Measurements from ENCODE around the gene PALD1.

The PALD1 gene

DNA sequence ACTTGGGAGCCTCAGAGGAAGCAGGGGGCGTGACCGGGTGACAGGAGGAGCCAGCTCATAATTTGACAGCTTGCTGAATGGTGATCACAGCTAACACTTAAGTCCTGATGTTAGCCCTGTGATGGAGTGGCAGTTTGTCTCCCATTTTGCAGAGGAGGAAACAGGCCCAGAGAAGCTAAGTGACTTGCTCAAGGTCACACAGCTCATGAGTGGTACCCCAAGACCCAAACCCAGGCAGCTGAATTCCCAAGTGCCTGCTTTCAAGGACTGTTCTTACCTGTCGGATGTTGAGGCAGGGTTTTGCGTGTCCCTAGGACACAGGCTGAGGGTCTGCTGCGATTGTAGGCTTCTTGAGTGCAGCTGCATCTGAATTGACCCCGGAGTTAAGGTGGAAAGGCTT is 51.7 kb downstream of the PALD1 start:
- DNase-seq (ENCODE audit: insufficient read length, low spot score) (no peak), FAIRE-seq (no peak)
- TF ChIP-seq, protein P1, sequence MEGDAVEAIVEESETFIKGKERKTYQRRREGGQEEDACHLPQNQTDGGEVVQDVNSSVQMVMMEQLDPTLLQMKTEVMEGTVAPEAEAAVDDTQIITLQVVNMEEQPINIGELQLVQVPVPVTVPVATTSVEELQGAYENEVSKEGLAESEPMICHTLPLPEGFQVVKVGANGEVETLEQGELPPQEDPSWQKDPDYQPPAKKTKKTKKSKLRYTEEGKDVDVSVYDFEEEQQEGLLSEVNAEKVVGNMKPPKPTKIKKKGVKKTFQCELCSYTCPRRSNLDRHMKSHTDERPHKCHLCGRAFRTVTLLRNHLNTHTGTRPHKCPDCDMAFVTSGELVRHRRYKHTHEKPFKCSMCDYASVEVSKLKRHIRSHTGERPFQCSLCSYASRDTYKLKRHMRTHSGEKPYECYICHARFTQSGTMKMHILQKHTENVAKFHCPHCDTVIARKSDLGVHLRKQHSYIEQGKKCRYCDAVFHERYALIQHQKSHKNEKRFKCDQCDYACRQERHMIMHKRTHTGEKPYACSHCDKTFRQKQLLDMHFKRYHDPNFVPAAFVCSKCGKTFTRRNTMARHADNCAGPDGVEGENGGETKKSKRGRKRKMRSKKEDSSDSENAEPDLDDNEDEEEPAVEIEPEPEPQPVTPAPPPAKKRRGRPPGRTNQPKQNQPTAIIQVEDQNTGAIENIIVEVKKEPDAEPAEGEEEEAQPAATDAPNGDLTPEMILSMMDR (IDR thresholded peaks at IDR 0.05; ENCODE audit: insufficient read depth, missing control alignments) = no peak

DNA sequence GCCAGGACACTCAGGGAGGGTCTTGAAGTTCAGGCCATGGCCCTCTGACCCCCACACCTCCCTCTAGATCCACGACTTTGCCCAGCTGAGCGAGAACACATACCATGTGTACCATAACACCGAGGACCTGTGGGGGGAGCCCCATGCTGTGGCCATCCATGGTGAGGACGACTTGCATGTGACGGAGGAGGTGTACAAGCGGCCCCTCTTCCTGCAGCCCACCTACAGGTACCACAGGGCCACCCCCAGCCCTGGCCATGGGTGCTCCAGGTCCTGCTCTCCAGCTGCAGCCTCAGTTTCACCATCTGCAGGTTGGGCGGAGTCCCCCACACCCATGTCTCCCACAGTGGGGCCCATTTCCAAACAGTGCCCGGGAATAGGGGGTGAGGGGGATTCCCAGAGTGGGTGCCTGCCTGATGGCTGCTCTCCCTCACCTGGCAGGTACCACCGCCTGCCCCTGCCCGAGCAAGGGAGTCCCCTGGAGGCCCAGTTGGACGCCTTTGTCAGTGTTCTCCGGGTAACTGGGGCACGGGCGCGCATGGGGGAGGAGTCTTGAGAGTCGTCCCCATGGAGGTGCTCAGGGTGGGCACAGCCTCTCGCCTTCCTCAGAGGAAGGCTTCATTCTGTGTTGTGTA is 54.1 kb downstream of the PALD1 start:
- TF ChIP-seq, protein P1 (IDR thresholded peaks at IDR 0.05; ENCODE audit: insufficient read depth, missing control alignments) = no peak
- FAIRE-seq = no peak
- no peak for DNase-seq (ENCODE audit: insufficient read length, low spot score)

DNA sequence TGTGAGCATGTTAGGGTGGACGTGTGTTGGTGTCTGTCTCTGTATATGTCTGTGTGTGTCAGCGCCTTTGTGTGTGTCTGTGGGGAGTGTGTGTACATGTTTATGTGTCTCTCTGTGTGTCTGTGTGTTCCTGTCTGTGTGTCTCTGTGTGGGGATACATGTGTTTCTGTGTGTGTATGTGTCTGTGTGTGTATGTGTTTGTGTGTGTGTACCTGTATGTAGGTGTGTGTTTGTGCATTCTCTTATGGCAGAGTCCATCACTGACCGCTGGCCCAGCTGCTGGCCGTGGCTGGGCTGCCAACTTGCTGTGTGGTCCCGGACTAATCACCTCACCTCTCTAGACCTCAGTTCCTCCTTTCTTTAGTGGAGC is 54.6 kb downstream of the PALD1 start:
- TF ChIP-seq, protein P1 (IDR thresholded peaks at IDR 0.05; ENCODE audit: insufficient read depth, missing control alignments) = no peak
- DNase-seq (ENCODE audit: insufficient read length, low spot score) (no peak), FAIRE-seq (no peak)

DNA sequence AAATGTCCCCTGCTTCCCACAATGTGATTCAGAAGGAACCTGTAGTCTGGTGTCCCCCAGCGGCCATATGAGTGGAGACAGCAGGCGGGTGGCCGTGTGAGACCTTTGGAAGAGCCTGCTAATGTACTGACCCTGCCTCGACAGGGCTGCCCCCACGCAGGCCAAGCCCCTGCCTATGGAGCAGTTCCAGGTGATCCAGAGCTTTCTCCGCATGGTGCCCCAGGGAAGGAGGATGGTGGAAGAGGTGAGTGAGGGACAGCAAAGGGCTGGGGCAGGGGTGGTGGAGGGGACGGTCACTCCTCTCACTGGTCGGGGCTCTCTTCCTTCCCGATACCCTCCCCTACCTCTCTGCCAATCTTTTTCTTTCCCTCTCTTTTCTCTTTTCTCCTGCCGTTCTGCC is 55.7 kb downstream of the PALD1 start:
- FAIRE-seq (no peak), DNase-seq (ENCODE audit: insufficient read length, low spot score) (no peak)
- TF ChIP-seq, protein P1 (IDR thresholded peaks at IDR 0.05; ENCODE audit: insufficient read depth, missing control alignments) = no peak

DNA sequence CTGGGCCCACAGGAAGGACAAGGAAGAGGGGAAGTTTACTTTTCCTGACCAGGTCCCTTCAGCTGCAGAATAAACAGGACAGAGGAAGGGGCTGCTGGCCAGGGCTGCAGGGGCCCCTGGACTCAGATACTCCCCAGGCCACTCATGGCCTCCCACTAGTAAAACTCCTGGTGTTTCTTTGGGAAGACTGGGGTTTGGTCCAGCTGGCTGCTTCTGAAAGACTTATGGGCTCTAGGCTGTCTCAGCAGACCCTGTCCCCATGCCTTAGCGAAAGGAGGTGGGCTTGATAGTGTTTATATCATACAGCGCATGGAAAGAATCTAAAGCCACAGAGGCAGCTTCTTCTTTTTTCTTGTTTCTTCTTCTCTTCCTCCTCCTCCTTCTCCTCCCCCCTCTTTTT is 56.4 kb downstream of the PALD1 start:
- DNase-seq (ENCODE audit: insufficient read length, low spot score) (no peak), FAIRE-seq (no peak)
- TF ChIP-seq, protein P1 (IDR thresholded peaks at IDR 0.05; ENCODE audit: insufficient read depth, missing control alignments) = no peak

DNA sequence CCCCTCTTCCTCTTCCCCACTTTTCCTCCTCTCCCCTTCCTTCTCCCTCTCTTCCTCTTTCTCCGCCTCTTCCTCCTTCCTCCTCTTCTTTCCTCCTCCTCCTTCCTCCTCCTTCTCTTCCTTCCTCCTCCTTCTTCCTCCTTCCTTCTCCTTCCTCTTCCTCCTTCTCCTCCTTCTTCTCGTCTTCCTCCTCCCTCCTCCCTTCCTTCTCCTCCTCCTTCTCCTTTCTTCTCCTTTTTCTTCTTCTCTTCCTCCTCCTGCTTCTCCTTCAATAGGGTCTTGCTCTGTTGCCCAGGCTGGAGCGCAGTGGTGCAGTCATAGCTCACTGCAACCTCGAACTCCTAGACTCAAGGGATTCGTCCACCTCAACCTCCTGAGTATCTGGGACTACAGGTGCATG is 56.9 kb downstream of the PALD1 start:
- FAIRE-seq = no peak
- no peak for DNase-seq (ENCODE audit: insufficient read length, low spot score)
- TF ChIP-seq, protein P1 (IDR thresholded peaks at IDR 0.05; ENCODE audit: insufficient read depth, missing control alignments) = no peak

DNA sequence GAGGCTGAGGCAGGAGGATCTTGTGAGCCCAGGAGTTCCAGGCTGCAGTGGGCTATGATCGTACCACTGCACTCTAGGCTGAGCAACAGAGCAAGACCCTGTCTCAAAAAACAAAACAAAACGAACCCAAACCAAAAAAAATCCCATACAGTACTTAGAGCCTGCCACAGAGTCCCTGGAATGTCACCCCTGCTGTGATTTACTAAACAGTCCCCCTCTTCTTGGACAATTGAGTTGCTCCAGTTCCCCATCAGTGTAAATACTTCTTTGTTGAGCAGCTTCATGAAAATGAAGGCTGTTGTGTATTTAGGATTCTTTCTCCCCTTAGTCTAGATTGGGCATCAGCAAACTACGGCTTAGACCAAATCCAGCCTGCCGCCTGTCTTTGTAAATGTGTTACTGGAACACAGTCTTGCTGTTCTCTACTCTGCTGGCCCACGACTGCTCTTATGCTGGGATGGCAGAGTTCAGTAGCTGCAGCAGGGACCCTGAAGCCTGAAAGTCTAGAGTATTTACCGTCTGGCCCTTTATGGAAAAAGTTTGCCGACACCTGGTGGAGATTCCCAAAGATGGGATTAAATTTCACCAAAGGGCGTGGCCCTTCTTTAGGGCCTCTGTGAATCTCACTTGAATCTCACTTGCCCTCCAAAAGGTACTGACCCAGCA is 57.8 kb downstream of the PALD1 start:
- no peak for DNase-seq (ENCODE audit: insufficient read length, low spot score)
- no peak for FAIRE-seq
- TF ChIP-seq, protein P1 (IDR thresholded peaks at IDR 0.05; ENCODE audit: insufficient read depth, missing control alignments) = no peak

Data from D721Med (cell line).